ENCODE results near the gene ZNF358.

Gene ZNF358

GRCh38 chr19:7562646-7563393, 46.9 kb downstream of the ZNF358 start:
- Histone ChIP-seq H3K79me2 (ENCODE audit: insufficient read depth, low read length) (no peaks in the 10 kb centered on the region), H4K20me1 (ENCODE audit: insufficient read depth, low read length) (no peaks in the 10 kb centered on the region; the same call in 1 of the 2 replicates), H3K4me2 (ENCODE audit: insufficient read depth, low read length) (no peak overlapping the region), H3K9me3 (ENCODE audit: insufficient read depth, low read length, severe bottlenecking) (no peaks in the 10 kb centered on the region), H2AFZ (ENCODE audit: low read depth, low read length) (no peak overlapping the region), H3K27me3 (ENCODE audit: insufficient read depth, low read length, poor library complexity) (no peaks in the 10 kb centered on the region), H3K9ac (ENCODE audit: low read depth, low read length) (no peak overlapping the region), H3K4me1 (ENCODE audit: insufficient read depth, low read length) (no peaks in the 10 kb centered on the region), H3K27ac (ENCODE audit: low read length) (no peak overlapping the region), H3K4me3 (ENCODE audit: low read depth in 1 of 2, low read length in 2 of 2) (no peak overlapping the region), H3K36me3 (ENCODE audit: insufficient read depth, low read length) (peaks cover 13% of the 10 kb centered on the region)
- DNase-seq = peak; percentile 55
- TF ChIP-seq EZH2 (IDR thresholded peaks at IDR 0.05; ENCODE audit: borderline replicate concordance, low read depth, low read length, severe bottlenecking) = no peak
- TF ChIP-seq CTCF (IDR thresholded peaks at IDR 0.05; ENCODE audit: borderline replicate concordance, extremely low read depth, low read length, poor library complexity, severe bottlenecking) = no peak
- peak; percentile 63; the same call in 2 of the 3 replicates for ATAC-seq (ENCODE audit: insufficient read depth, low read depth)

- Histone ChIP-seq H4K20me1 (ENCODE audit: insufficient read depth, low read length) (no peaks in the 10 kb centered on the region; the same call in 1 of the 2 replicates), H3K79me2 (ENCODE audit: insufficient read depth, low read length) (no peaks in the 10 kb centered on the region), H3K27ac (ENCODE audit: low read length) (no peak overlapping the region), H3K9me3 (ENCODE audit: insufficient read depth, low read length, severe bottlenecking) (no peaks in the 10 kb centered on the region), H3K4me1 (ENCODE audit: insufficient read depth, low read length) (no peaks in the 10 kb centered on the region), H3K36me3 (ENCODE audit: insufficient read depth, low read length) (no peaks in the 10 kb centered on the region), H3K4me3 (ENCODE audit: low read depth in 1 of 2, low read length in 2 of 2) (no peak overlapping the region), H2AFZ (ENCODE audit: low read depth, low read length) (no peak overlapping the region), H3K27me3 (ENCODE audit: insufficient read depth, low read length, poor library complexity) (no peaks in the 10 kb centered on the region), H3K9ac (ENCODE audit: low read depth, low read length) (no peak overlapping the region), H3K4me2 (ENCODE audit: insufficient read depth, low read length) (no peak overlapping the region)
- no peak for TF ChIP-seq EZH2 (IDR thresholded peaks at IDR 0.05; ENCODE audit: borderline replicate concordance, low read depth, low read length, severe bottlenecking)
- TF ChIP-seq CTCF (IDR thresholded peaks at IDR 0.05; ENCODE audit: borderline replicate concordance, extremely low read depth, low read length, poor library complexity, severe bottlenecking) = no peak
- no peak for ATAC-seq (ENCODE audit: insufficient read depth, low read depth)
- no peak for DNase-seq
Observed at GRCh38 chr19:7564866-7565265, 49.0 kb downstream of the ZNF358 start.

GRCh38 chr19:7565332-7565731, 49.4 kb downstream of the ZNF358 start:
- no peak for DNase-seq
- TF ChIP-seq EZH2 (IDR thresholded peaks at IDR 0.05; ENCODE audit: borderline replicate concordance, low read depth, low read length, severe bottlenecking) (no peak), CTCF (IDR thresholded peaks at IDR 0.05; ENCODE audit: borderline replicate concordance, extremely low read depth, low read length, poor library complexity, severe bottlenecking) (no peak)
- Histone ChIP-seq H2AFZ (ENCODE audit: low read depth, low read length) (no peak overlapping the region), H3K4me3 (ENCODE audit: low read depth in 1 of 2, low read length in 2 of 2) (no peak overlapping the region), H3K9me3 (ENCODE audit: insufficient read depth, low read length, severe bottlenecking) (no peaks in the 10 kb centered on the region), H4K20me1 (ENCODE audit: insufficient read depth, low read length) (no peaks in the 10 kb centered on the region; the same call in 1 of the 2 replicates), H3K4me1 (ENCODE audit: insufficient read depth, low read length) (no peaks in the 10 kb centered on the region), H3K4me2 (ENCODE audit: insufficient read depth, low read length) (no peak overlapping the region), H3K36me3 (ENCODE audit: insufficient read depth, low read length) (no peaks in the 10 kb centered on the region), H3K9ac (ENCODE audit: low read depth, low read length) (no peak overlapping the region), H3K27ac (ENCODE audit: low read length) (no peak overlapping the region), H3K79me2 (ENCODE audit: insufficient read depth, low read length) (no peaks in the 10 kb centered on the region), H3K27me3 (ENCODE audit: insufficient read depth, low read length, poor library complexity) (no peaks in the 10 kb centered on the region)
- ATAC-seq (ENCODE audit: insufficient read depth, low read depth) = no peak
